Sigmoid colon (tissue), 7 donors: ENCODE measurements around the gene SLC45A2. TPM values are rescaled to one million over a fixed set of nuclear protein-coding genes. Genes with fewer than 3 reads are reported as not detected.

ENCODE experiments used
- DNase-seq: peaks from one replicate; pipeline ENCODE4 v3.0.0-alpha.2; 2019
- H3K27ac ChIP-seq, 4 donors: fragments of 200-600 bp; sonication (generic); one replicate each; pipeline ENCODE4 v1.5.1; 2016 to 2019; ENCODE audit warnings: mild to moderate bottlenecking in 1 of 4
- H3K27me3 ChIP-seq, 3 donors: fragments of 200-600 bp; sonication (generic); one replicate each; pipeline ENCODE4 v1.5.1; 2019; ENCODE audit warnings: mild to moderate bottlenecking in 1 of 3
- H3K36me3 ChIP-seq, 4 donors: fragments of 200-600 bp; sonication (generic); one replicate each; pipeline ENCODE4 v1.5.1; 2016 to 2019
- H3K4me1 ChIP-seq, 4 donors: fragments of 200-600 bp; sonication (generic); one replicate each; pipeline ENCODE4 v1.5.1; 2017 to 2019
- H3K4me3 ChIP-seq, 4 donors: fragments of 200-600 bp; sonication (generic); one replicate each; pipeline ENCODE4 v1.5.1; 2017 to 2019; ENCODE audit warnings: mild to moderate bottlenecking in 2 of 4, moderate library complexity in 1 of 4
- H3K9me3 ChIP-seq, 4 donors: fragments of 200-600 bp in 3 of 4; sonication (generic) in 3 of 4; one replicate each; pipeline versions ENCODE4 v1.5.1 to v1.6.1; 2013 to 2019
- EP300 ChIP-seq, 4 donors: sonication (generic); formaldehyde crosslinking; IDR thresholded peaks; one replicate each; pipeline ENCODE4 v1.6.1; 2017; ENCODE audit warnings: antibody characterized with exemption in 4 of 4
- POLR2A ChIP-seq, 2 donors: fragments of 450-650 bp; IDR thresholded peaks; one replicate each; pipeline ENCODE4 v1.6.1; 2016; ENCODE audit warnings: antibody characterized with exemption in 2 of 2, mild to moderate bottlenecking in 2 of 2, moderate library complexity in 2 of 2
- POLR2AphosphoS5 ChIP-seq, 4 donors: sonication (generic); formaldehyde crosslinking; IDR thresholded peaks; one replicate each; pipeline ENCODE4 v1.6.1; 2017; ENCODE audit warnings: antibody characterized with exemption in 4 of 4
- whole genome bisulfite sequencing, 2 donors: extraction: QIAGEN DNeasy Blood & Tissue Kit; methylation state at CpG; one replicate each; pipeline ENCODE4 v1.1.7; 2013; 5-methylcytosine and 5-hydroxymethylcytosine counted together
- intact Hi-C: fragments of 100-400 bp; cut with DNase I; formaldehyde crosslinking; loops from one replicate; pipeline ENCODE4 v1.15.1; 2023
- polyA plus RNA-seq, 3 donors: library from polyadenylated mRNA; stranded (reverse); fragments of 200-250 nt; gene quantifications; one replicate each; pipeline ENCODE4 v1.2.3, GENCODE V29; 2013
- total RNA-seq, 4 donors: library from RNA; depleted of rRNA; stranded (reverse); fragments of >200 nt; gene quantifications; one replicate each; pipeline ENCODE4 v1.1.0, GENCODE V29; 2016
- TF ChIP-seq, protein P1 (sequence below), 4 experiments: fragments of 450-650 bp in 3 of 4; fragments of 200-600 bp in 1 of 4; IDR thresholded peaks; one replicate each; pipeline ENCODE4 v1.5.1; 2016 to 2019; ENCODE audit warnings: antibody characterized with exemption in 4 of 4, mild to moderate bottlenecking in 3 of 4, moderate library complexity in 2 of 4
- donor health status: healthy with polysubstance abuse.
- donor health status: Bipolar disorder and iron deficiency.
- donor health status: healthy.

SLC45A2 gene
- total and polyA plus RNA-seq, 7 donors, result 0.03 to 0.27 TPM; not detected in 5

DNA sequence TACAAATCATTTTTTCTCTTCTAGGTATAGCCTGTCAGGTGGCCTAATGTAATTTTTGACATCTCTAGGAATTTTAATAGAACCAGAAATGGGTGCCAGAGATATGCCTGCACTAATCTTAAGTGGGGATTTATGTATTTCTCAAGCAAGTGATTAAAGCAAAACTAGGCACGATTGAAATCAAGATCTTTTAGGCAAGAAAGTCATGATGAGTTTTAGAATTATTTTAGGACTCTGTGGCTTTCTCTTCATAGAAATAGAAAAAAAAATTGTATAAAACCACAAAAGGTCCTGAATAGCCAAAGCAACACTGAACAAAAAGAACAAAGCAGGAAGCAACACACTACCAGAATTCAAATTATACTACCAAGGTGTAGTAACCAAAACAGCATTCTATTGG, 24.3 kb upstream of the SLC45A2 start:
- Histone ChIP-seq H3K4me1 (peaks cover 0 to 20% (median 12%) of the 10 kb centered on the region in 4 donors), H3K36me3 (peaks cover 0 to 17% (median under 1%) of the 10 kb centered on the region in 4 donors), H3K9me3 (no peaks in the 10 kb centered on the region), H3K4me3 (peak overlapping the region in 3 of 4 donors; percentile 66 to 73 (median 72)), H3K27ac (peak overlapping the region; percentile 90 to 94 (median 92)), H3K27me3 (no peaks in the 10 kb centered on the region)
- intact Hi-C loops, result loop anchor here (5.0 to 10.0 kb wide), 4 partner anchors 33 to 906 kb away; partner anchors contain the start of genes BRIX1, C1QTNF3 and RAD1
- TF ChIP-seq POLR2AphosphoS5 (IDR thresholded peaks at IDR 0.05) (no peak), EP300 (IDR thresholded peaks at IDR 0.05) (no peak), POLR2A (IDR thresholded peaks at IDR 0.05) (no peak)
- TF ChIP-seq, protein P1, sequence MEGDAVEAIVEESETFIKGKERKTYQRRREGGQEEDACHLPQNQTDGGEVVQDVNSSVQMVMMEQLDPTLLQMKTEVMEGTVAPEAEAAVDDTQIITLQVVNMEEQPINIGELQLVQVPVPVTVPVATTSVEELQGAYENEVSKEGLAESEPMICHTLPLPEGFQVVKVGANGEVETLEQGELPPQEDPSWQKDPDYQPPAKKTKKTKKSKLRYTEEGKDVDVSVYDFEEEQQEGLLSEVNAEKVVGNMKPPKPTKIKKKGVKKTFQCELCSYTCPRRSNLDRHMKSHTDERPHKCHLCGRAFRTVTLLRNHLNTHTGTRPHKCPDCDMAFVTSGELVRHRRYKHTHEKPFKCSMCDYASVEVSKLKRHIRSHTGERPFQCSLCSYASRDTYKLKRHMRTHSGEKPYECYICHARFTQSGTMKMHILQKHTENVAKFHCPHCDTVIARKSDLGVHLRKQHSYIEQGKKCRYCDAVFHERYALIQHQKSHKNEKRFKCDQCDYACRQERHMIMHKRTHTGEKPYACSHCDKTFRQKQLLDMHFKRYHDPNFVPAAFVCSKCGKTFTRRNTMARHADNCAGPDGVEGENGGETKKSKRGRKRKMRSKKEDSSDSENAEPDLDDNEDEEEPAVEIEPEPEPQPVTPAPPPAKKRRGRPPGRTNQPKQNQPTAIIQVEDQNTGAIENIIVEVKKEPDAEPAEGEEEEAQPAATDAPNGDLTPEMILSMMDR (IDR thresholded peaks at IDR 0.05), result no peak
- DNase-seq, result no peak
- 3% methylated on average over 1 of the region's 1 CpG for WGBS, 2 donors

DNA sequence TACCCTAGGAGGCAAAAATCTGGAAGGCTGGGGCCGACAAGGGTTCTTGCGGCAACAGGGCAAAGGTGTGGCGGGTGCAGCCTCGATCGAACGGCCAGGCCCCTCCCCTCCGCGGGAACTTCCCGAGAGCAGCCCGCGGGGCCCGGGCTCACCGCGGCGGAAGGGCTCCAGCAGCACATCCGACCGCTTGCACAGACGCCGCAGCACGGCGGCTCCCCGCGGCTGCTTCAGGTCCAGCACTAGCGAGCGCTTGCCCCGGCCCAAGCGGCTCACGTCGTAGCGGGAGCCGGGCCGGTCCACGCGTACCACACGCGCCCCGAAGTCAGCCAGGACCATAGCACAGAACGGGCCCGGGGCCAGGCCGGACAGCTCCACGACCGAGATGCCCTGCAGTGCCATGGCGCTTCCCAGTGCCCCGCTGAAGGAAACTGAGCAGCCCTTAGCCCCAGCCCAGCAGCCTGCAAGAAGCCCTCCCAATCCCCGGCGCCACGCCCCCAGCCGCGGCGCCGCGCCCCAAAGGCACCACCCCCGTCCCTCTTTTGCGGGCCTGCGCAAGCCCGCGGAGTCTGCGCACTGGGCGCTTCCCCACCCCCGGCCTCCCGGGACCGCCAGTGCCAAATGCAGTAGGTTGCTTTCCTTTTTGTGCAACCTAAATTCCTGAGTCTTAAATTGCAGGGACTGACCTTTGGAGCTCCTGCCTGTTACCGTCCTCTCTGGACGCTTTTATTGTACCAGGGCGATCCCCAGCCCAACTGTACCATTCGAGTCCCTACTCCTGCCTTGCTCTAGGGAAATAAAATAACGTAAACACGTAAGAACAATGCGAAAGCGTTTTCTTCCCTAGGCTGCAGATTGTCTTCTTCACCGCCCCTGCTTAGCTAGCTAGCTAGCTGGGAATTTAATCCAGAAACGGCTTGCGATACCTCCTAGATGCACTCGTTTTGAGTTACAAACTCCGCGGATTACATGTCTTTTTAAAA, 23.4 kb upstream of the SLC45A2 start, which contains the start of gene AMACR:
Gene AMACR (minus strand): TSS at position 430 of the 980 bp plus-strand sequence. CDS start 31 bp downstream, at position 399.
- no peaks in the 10 kb centered on the region for H3K9me3 ChIP-seq
- 0 to 1% methylated on average over 76 of the region's 76 CpGs for whole genome bisulfite sequencing, 2 donors
- intact Hi-C loops, result loop anchor here (5.0 to 10.0 kb wide), 4 partner anchors 34 to 907 kb away; partner anchors contain the start of genes BRIX1, C1QTNF3 and RAD1
- no peaks in the 10 kb centered on the region for H3K27me3 ChIP-seq
- peak within 1 kb of the TSS; percentile 90 to 94 (median 92) for H3K27ac ChIP-seq
- DNase-seq, result peak; percentile 97
- peak within 1 kb of the TSS; percentile 60 to 73 (median 69) for H3K4me3 ChIP-seq
- H3K4me1 ChIP-seq, result peaks cover 0 to 20% (median 12%) of the 10 kb centered on the region in 4 donors
- peaks cover 0 to 24% (median 3%) of the 10 kb centered on the region in 4 donors for H3K36me3 ChIP-seq
- TF ChIP-seq, protein P1 (IDR thresholded peaks at IDR 0.05), result no peak
- peak; percentile 78 for TF ChIP-seq POLR2A (IDR thresholded peaks at IDR 0.05)
- TF ChIP-seq EP300 (IDR thresholded peaks at IDR 0.05), result no peak
- peak; percentile 80 to 90 (median 88) for TF ChIP-seq POLR2AphosphoS5 (IDR thresholded peaks at IDR 0.05)

DNA sequence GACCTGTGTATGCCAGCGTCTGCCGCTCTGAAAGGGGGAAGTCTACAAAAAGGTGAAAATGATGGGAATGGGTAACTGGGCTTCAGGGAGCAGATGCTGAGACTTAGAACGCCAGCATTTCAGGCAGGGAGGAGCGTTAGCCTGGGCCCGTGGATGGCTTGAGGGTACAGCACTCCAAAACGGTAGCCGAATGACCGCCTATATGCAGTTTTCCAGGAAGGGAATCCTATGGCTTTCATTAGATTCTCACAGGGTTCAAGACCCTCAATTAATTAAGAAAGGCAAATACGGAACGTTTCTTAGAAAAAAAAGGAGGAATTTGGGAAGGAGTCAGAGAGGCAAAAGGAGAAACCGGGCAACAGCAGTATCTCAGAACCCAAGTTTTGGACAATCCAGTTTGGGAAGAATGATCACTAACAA, 22.7 kb upstream of the SLC45A2 start:
- 2 to 7% methylated on average over 11 of the region's 11 CpGs for WGBS, 2 donors
- DNase-seq, result no peak
- H3K4me3 ChIP-seq, result peak overlapping the region; percentile 60 to 73 (median 69)
- intact Hi-C loops, result loop anchor here (5.0 to 10.0 kb wide), 4 partner anchors 35 to 908 kb away; partner anchors contain the start of genes BRIX1, C1QTNF3 and RAD1
- H3K4me1 ChIP-seq, result peaks cover 0 to 20% (median 12%) of the 10 kb centered on the region in 4 donors
- no peaks in the 10 kb centered on the region for H3K9me3 ChIP-seq
- TF ChIP-seq POLR2A (IDR thresholded peaks at IDR 0.05) (no peak), POLR2AphosphoS5 (IDR thresholded peaks at IDR 0.05) (no peak), EP300 (IDR thresholded peaks at IDR 0.05) (no peak)
- TF ChIP-seq, protein P1 (IDR thresholded peaks at IDR 0.05), result no peak
- H3K27me3 ChIP-seq, result no peaks in the 10 kb centered on the region
- peak overlapping the region; percentile 90 to 94 (median 92) for H3K27ac ChIP-seq
- peaks cover 0 to 30% (median 3%) of the 10 kb centered on the region in 4 donors for H3K36me3 ChIP-seq

DNA sequence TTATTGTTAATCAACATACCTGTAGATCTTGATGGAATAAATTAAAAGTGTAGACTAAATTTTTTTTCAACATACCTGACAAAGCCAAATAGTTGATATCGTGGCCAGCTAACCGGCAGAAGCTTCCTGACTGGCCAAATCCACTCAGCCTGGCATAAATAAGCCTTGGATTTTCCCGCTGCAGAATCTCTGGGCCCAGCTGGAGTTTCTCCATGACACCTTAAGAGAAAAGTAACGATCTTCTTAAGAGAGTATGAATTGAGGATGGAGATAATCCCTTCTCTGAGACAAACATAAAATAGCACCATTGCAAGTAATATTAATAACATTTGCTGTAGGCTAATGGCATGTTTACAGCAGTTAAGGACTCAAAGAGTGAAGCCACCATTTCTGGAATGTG, 21.2 kb upstream of the SLC45A2 start:
- DNase-seq, result no peak

More for the DNA sequence above, 21.2 kb upstream of the SLC45A2 start:
- TF ChIP-seq EP300 (IDR thresholded peaks at IDR 0.05), result no peak
- TF ChIP-seq, protein P1 (IDR thresholded peaks at IDR 0.05), result no peak
- TF ChIP-seq POLR2A (IDR thresholded peaks at IDR 0.05), result no peak
- TF ChIP-seq POLR2AphosphoS5 (IDR thresholded peaks at IDR 0.05), result no peak
- Histone ChIP-seq H3K4me3 (no peak overlapping the region), H3K9me3 (no peaks in the 10 kb centered on the region), H3K4me1 (peaks cover 0 to 30% (median 15%) of the 10 kb centered on the region in 4 donors), H3K36me3 (peaks cover 0 to 31% (median 3%) of the 10 kb centered on the region in 4 donors), H3K27ac (peak overlapping the region in 2 of 4 donors; percentile 1 to 94), H3K27me3 (no peaks in the 10 kb centered on the region)
- intact Hi-C loops, result loop anchor here (5.0 to 10.0 kb wide), 4 partner anchors 37 to 909 kb away; partner anchors contain the start of genes BRIX1, C1QTNF3 and RAD1
- WGBS, 2 donors, result 87 to 89% methylated on average over 4 of the region's 4 CpGs
